Liver (tissue), 2 donors: ENCODE measurements around the gene TNN.

Source experiments
- CTCF ChIP-seq: fragments of 150-350 bp; IDR thresholded peaks from 2 replicates; pipeline ENCODE4 v1.5.1; 2017; ENCODE audit warnings: improper control_type of control experiment, low read depth, low read length; ENCODE audit not compliant: missing input control
- REST ChIP-seq: IDR thresholded peaks from 2 replicates; pipeline ENCODE4 v1.6.1; 2016; ENCODE audit warnings: antibody characterized with exemption, mild to moderate bottlenecking
- donor health status: healthy.

GRCh38 chr1:175197531-175197930 lies 129.9 kb downstream of the TNN start:
- TF ChIP-seq CTCF (no peak), REST (no peak)
